H1 (cell line): Measurements from ENCODE around the gene RCBTB1. TPM values are rescaled to one million over a fixed set of nuclear protein-coding genes. Genes with fewer than 3 reads are reported as not detected.

Experiments
- CTCF ChIA-PET: fragments of 300-600 bp; sonication (Branson Sonifier 250); formaldehyde crosslinking; loops from one replicate; lab custom pipeline; 2021; ENCODE audit not compliant: partially characterized antibody; lab: Charles Lee
- POLR2A ChIA-PET: fragments of 300-600 bp; sonication (Branson Sonifier 250); formaldehyde crosslinking; loops from one replicate; lab custom pipeline; 2021; ENCODE audit warnings: inconsistent platforms; ENCODE audit not compliant: partially characterized antibody; lab: Charles Lee
- DNase-seq, 2 experiments: peaks; one replicate each; pipeline versions ENCODE4 v3.0.0 to v3.0.0-alpha.2; 2010 to 2022; ENCODE audit warnings: low spot score in 2 of 2, low read depth in 1 of 2, mixed read lengths in 1 of 2
- FAIRE-seq: peaks from 2 replicates; lab custom pipeline; 2011; peaks lifted over from hg19 to GRCh38; lab: Jason Lieb, UNC
- H2AFZ ChIP-seq: 2 replicates; pipeline ENCODE4 v1.8.1; 2012; ENCODE audit warnings: low read length, inconsistent platforms
- H2AK5ac ChIP-seq: 2 replicates; pipeline ENCODE4 v1.6.1; 2013; ENCODE audit warnings: low read depth, low read length
- H2BK120ac ChIP-seq: replicated peaks from 2 replicates; pipeline ENCODE3; 2013; ENCODE audit warnings: low read depth, low read length, inconsistent platforms
- H2BK12ac ChIP-seq: 2 replicates; pipeline ENCODE4 v1.6.1; 2013; ENCODE audit warnings: low read depth, low read length
- H2BK15ac ChIP-seq: 2 replicates; pipeline ENCODE4 v1.6.1; 2013; ENCODE audit warnings: low read length
- H2BK20ac ChIP-seq: 2 replicates; pipeline ENCODE4 v1.6.1; 2013; ENCODE audit warnings: low read length
- H2BK5ac ChIP-seq: 2 replicates; pipeline ENCODE4 v1.6.1; 2013; ENCODE audit warnings: low read depth, low read length
- H3K14ac ChIP-seq: 2 replicates; pipeline ENCODE4 v1.6.1; 2013; ENCODE audit warnings: inconsistent platforms; ENCODE audit not compliant: insufficient read length
- H3K18ac ChIP-seq: 2 replicates; pipeline ENCODE4 v1.6.1; 2013; ENCODE audit warnings: low read length; ENCODE audit errors: extremely low read depth
- H3K23ac ChIP-seq: 2 replicates; pipeline ENCODE4 v1.6.1; 2013; ENCODE audit warnings: inconsistent platforms; ENCODE audit not compliant: insufficient read length
- H3K23me2 ChIP-seq: 2 replicates; pipeline ENCODE4 v1.6.1; 2013; ENCODE audit warnings: low read depth, low read length
- H3K27ac ChIP-seq: 2 replicates; pipeline ENCODE4 v1.6.1; 2011; ENCODE audit warnings: low read depth, low read length, inconsistent platforms
- H3K27me3 ChIP-seq, 4 experiments: replicated peaks in 1 of 4; 1 replicate in 1 of 4; 2 replicates in 3 of 4; pipeline versions ENCODE4 v1.6.1 to v1.8.1; 2011 to 2013; ENCODE audit warnings: low read length in 3 of 4, mild to moderate bottlenecking in 3 of 4, inconsistent platforms in 2 of 4, mixed read lengths in 2 of 4, moderate library complexity in 1 of 4; ENCODE audit not compliant: control insufficient read depth in 3 of 4, insufficient read depth in 3 of 4; ENCODE audit errors: extremely low read depth in 1 of 4
- H3K36me3 ChIP-seq, 4 experiments: 2 replicates each; pipeline versions ENCODE4 v1.6.1 to v1.8.1; 2011 to 2013; ENCODE audit warnings: mild to moderate bottlenecking in 4 of 4, low read length in 3 of 4, moderate library complexity in 2 of 4, control low read depth in 1 of 4, inconsistent platforms in 1 of 4; ENCODE audit not compliant: insufficient read depth in 4 of 4, control insufficient read depth in 2 of 4
- H3K4ac ChIP-seq: replicated peaks from 2 replicates; pipeline ENCODE3; 2013; ENCODE audit warnings: low read length, low read depth, mixed read lengths, inconsistent platforms; ENCODE audit not compliant: insufficient read length
- H3K4me1 ChIP-seq, 4 experiments: replicated peaks in 1 of 4; 1 replicate in 1 of 4; 2 replicates in 3 of 4; pipeline versions ENCODE4 v1.6.1 to v1.8.1; 2011 to 2013; ENCODE audit warnings: low read length in 3 of 4, inconsistent platforms in 2 of 4, mixed read lengths in 1 of 4; ENCODE audit not compliant: insufficient read depth in 4 of 4, control insufficient read depth in 3 of 4
- H3K4me2 ChIP-seq, 2 experiments: 2 replicates each; pipeline versions ENCODE4 v1.6.1 to v1.8.1; 2011 to 2013; ENCODE audit warnings: low read depth in 2 of 2, low read length in 2 of 2, control low read depth in 1 of 2, inconsistent platforms in 1 of 2, mild to moderate bottlenecking in 1 of 2; ENCODE audit not compliant: insufficient read depth in 1 of 2
- H3K4me3 ChIP-seq, 4 experiments: fragments of 200-600, 300-600 bp in 1 of 4; sonication (generic), shearing (Covaris generic), sonication (Bioruptor Twin) in 1 of 4; 2 replicates each; pipeline versions ENCODE4 v1.5.1 to v1.8.1; 2011 to 2016; ENCODE audit warnings: low read length in 4 of 4, low read depth in 3 of 4, control low read depth in 2 of 4, inconsistent platforms in 2 of 4, mild to moderate bottlenecking in 2 of 4, mixed read lengths in 1 of 4, moderate library complexity in 1 of 4; ENCODE audit not compliant: insufficient read depth in 2 of 4; ENCODE audit errors: extremely low read depth in 1 of 4
- H3K56ac ChIP-seq: replicated peaks from 2 replicates; pipeline ENCODE3; 2013; ENCODE audit warnings: low read depth, mild to moderate bottlenecking, mixed read lengths, low read length, inconsistent platforms; ENCODE audit not compliant: insufficient read length
- H3K79me1 ChIP-seq: 2 replicates; pipeline ENCODE4 v1.6.1; 2013; ENCODE audit warnings: low read depth, low read length, control low read depth
- H3K79me2 ChIP-seq, 2 experiments: 2 replicates each; pipeline versions ENCODE4 v1.6.1 to v1.8.1; 2012 to 2013; ENCODE audit warnings: low read length in 2 of 2, mild to moderate bottlenecking in 2 of 2, inconsistent platforms in 1 of 2; ENCODE audit not compliant: insufficient read depth in 2 of 2, control insufficient read depth in 1 of 2
- H3K9ac ChIP-seq, 4 experiments: replicated peaks in 1 of 4; 1 replicate in 1 of 4; 2 replicates in 3 of 4; pipeline versions ENCODE4 v1.6.1 to v1.8.1; 2011 to 2013; ENCODE audit warnings: low read depth in 3 of 4, low read length in 3 of 4, control low read depth in 2 of 4, mild to moderate bottlenecking in 2 of 4, moderate library complexity in 2 of 4, inconsistent platforms in 1 of 4; ENCODE audit errors: extremely low read depth in 1 of 4
- H3K9me3 ChIP-seq, 2 experiments: 2 replicates each; pipeline versions ENCODE4 v1.6.1 to v1.8.1; 2012 to 2013; ENCODE audit warnings: mild to moderate bottlenecking in 2 of 2, moderate library complexity in 2 of 2, control low read depth in 1 of 2, inconsistent platforms in 1 of 2, low read depth in 1 of 2, low read length in 1 of 2, mixed read lengths in 1 of 2; ENCODE audit not compliant: insufficient read depth in 2 of 2
- H4K20me1 ChIP-seq, 2 experiments: replicated peaks in 1 of 2; 2 replicates each; pipeline versions ENCODE3 to v1.8.1; 2011 to 2013; ENCODE audit warnings: inconsistent platforms in 2 of 2, low read length in 2 of 2, mild to moderate bottlenecking in 1 of 2; ENCODE audit not compliant: insufficient read depth in 2 of 2, control insufficient read depth in 1 of 2
- H4K5ac ChIP-seq: 2 replicates; pipeline ENCODE4 v1.6.1; 2013; ENCODE audit warnings: low read length, low read depth, mixed read lengths, inconsistent platforms; ENCODE audit not compliant: insufficient read length
- H4K8ac ChIP-seq: 2 replicates; pipeline ENCODE4 v1.8.0; 2013; ENCODE audit warnings: mild to moderate bottlenecking, moderate library complexity, low read length, inconsistent platforms; ENCODE audit not compliant: insufficient read depth; ENCODE audit errors: extremely low read depth
- H4K91ac ChIP-seq: replicated peaks from 2 replicates; pipeline ENCODE3; 2013; ENCODE audit warnings: low read length, mixed read lengths, inconsistent platforms; ENCODE audit not compliant: insufficient read length
- BCL11A ChIP-seq, 2 experiments: IDR thresholded peaks; one replicate each; pipeline ENCODE4 v1.6.1; 2011; ENCODE audit warnings: low read depth in 2 of 2, low read length in 2 of 2, mild to moderate bottlenecking in 2 of 2
- CBX5 ChIP-seq: fragments of 300-800, 300-1000 bp; sonication (generic); IDR thresholded peaks from 2 replicates; pipeline ENCODE4 v1.7.1; 2016; ENCODE audit warnings: antibody characterized with exemption, low read length, low read depth
- CEBPB ChIP-seq: IDR thresholded peaks from 2 replicates; pipeline ENCODE4 v1.6.1; 2012; ENCODE audit warnings: low read depth, low read length
- CHD1 ChIP-seq: IDR thresholded peaks from 2 replicates; pipeline ENCODE4 v1.6.1; 2012; ENCODE audit warnings: low read depth, low read length, improper control_type of control experiment
- CTBP2 ChIP-seq: IDR thresholded peaks from 2 replicates; pipeline ENCODE4 v1.7.0; 2011; ENCODE audit warnings: borderline replicate concordance, mild to moderate bottlenecking, moderate library complexity, mixed read lengths, low read length; ENCODE audit not compliant: insufficient read depth, insufficient read length
- EGR1 ChIP-seq: IDR thresholded peaks from 2 replicates; pipeline ENCODE4 v1.6.1; 2011; ENCODE audit warnings: low read depth, low read length, borderline replicate concordance
- FOSL1 ChIP-seq: IDR thresholded peaks from 2 replicates; pipeline ENCODE4 v1.6.1; 2011; ENCODE audit warnings: mild to moderate bottlenecking, low read depth, low read length, moderate library complexity; ENCODE audit not compliant: insufficient read depth
- JUND ChIP-seq: IDR thresholded peaks from 2 replicates; pipeline ENCODE4 v1.6.1; 2011; ENCODE audit warnings: mild to moderate bottlenecking, improper control_type of control experiment, low read length
- MAFK ChIP-seq: IDR thresholded peaks from 2 replicates; pipeline ENCODE4 v1.6.1; 2012; ENCODE audit warnings: low read depth, mild to moderate bottlenecking, improper control_type of control experiment, low read length
- MAX ChIP-seq: IDR thresholded peaks from 2 replicates; pipeline ENCODE4 v1.6.1; 2012; ENCODE audit warnings: inconsistent platforms
- RBBP5 ChIP-seq: IDR thresholded peaks from 2 replicates; pipeline ENCODE4 v1.7.1; 2012; ENCODE audit warnings: low read depth, mild to moderate bottlenecking, inconsistent platforms, low read length, moderate library complexity, borderline replicate concordance
- SP4 ChIP-seq: IDR thresholded peaks from 2 replicates; pipeline ENCODE4 v1.6.1; 2012; ENCODE audit warnings: low read length, inconsistent platforms
- SUZ12 ChIP-seq: fragments of 200-600 bp; sonication (generic); IDR thresholded peaks from 2 replicates; pipeline ENCODE4 v1.6.1; 2012; ENCODE audit warnings: mild to moderate bottlenecking, inconsistent platforms, low read length, moderate library complexity, mixed read lengths
- YY1 ChIP-seq: IDR thresholded peaks from 2 replicates; pipeline ENCODE4 v1.6.1; 2011; ENCODE audit warnings: low read depth, mild to moderate bottlenecking, low read length
- WGBS, 2 experiments: shearing (Covaris generic) in 1 of 2; methylation state at CpG; one replicate each; pipeline versions ENCODE4 v1.1.6 to v1.1.7; 2013 to 2015; ENCODE audit warnings: low lambda C conversion rate in 2 of 2, mixed read lengths in 2 of 2, inconsistent platforms in 1 of 2, low coverage in 1 of 2, missing lambda C conversion rate in 1 of 2; ENCODE audit not compliant: insufficient replicate concordance in 2 of 2, insufficient coverage in 1 of 2, insufficient read length in 1 of 2; ENCODE audit errors: extremely low coverage in 1 of 2, missing lambda C conversion rate in 1 of 2; 5-methylcytosine and 5-hydroxymethylcytosine counted together
- polyA plus RNA-seq, 7 experiments: library from polyadenylated mRNA; depleted of rRNA in 3 of 7; stranded (reverse) in 5 of 7; unstranded in 2 of 7; fragments of >200 nt in 5 of 7; fragments of 200-250 nt in 2 of 7; gene quantifications; 1 replicate in 5 of 7; 2 replicates in 1 of 7; 4 replicates in 1 of 7; pipeline versions ENCODE4 v1.2.1 to v1.2.3, GENCODE V29; 2011 to 2013; ENCODE audit warnings: missing spikeins in 2 of 7, mixed read lengths in 2 of 7
- total RNA-seq: library from RNA; stranded (reverse); fragmentation: NEBNext Ultra II Directional; extraction: Animal tissue kit (Norgen Biotek cat#: 25700); gene quantifications from 2 replicates; pipeline ENCODE4 v1.2.1, GENCODE V29; 2021

RCBTB1 gene
- total and polyA plus RNA-seq, 2 of the 8 experiments (the other 6 are each of a cell fraction or from before 2014, with no cell fraction given), result 13.7 to 29.8 TPM

GRCh38 chr13:49539746-49540145 is 45.6 kb downstream of the RCBTB1 start:
- no peak for FAIRE-seq
- Histone ChIP-seq H3K27ac (no peak overlapping the region), H2BK5ac (no peak overlapping the region), H3K4me3 (no peak overlapping the region), H2BK120ac (no peak overlapping the region), H3K9ac (no peak overlapping the region), H3K4ac (no peak overlapping the region), H4K5ac (no peak overlapping the region), H4K20me1 (no peaks in the 10 kb centered on the region), H3K56ac (no peak overlapping the region), H3K36me3 (peaks cover 3 to 35% (median 11%) of the 10 kb centered on the region in 4 experiments; a peak in 5 of 8 replicates), H2BK20ac (no peak overlapping the region), H3K23me2 (no peaks in the 10 kb centered on the region), H3K4me2 (no peak overlapping the region), H3K18ac (no peak overlapping the region), H2AK5ac (no peak overlapping the region), H3K14ac (no peak overlapping the region), H4K8ac (no peak overlapping the region), H3K23ac (no peak overlapping the region), H3K79me1 (no peaks in the 10 kb centered on the region), H3K9me3 (no peaks in the 10 kb centered on the region), H4K91ac (no peak overlapping the region), H3K4me1 (no peaks in the 10 kb centered on the region), H3K27me3 (no peaks in the 10 kb centered on the region), H2BK12ac (no peak overlapping the region), H2BK15ac (no peak overlapping the region), H3K79me2 (no peaks in the 10 kb centered on the region), H2AFZ (no peak overlapping the region)
- ChIA-PET POLR2A (interaction anchor here (0.6 to 1.6 kb wide), 2 partner anchors 10 to 18 kb away, joined by 3 to 5 read pairs; no protein-coding TSS in a partner anchor), CTCF (interaction anchor here (1.0 to 1.6 kb wide), 5 partner anchors 10 to 119 kb away, joined by 4 to 6 read pairs (median 4); no protein-coding TSS in a partner anchor)
- TF ChIP-seq MAX, result no peak
- no peak for TF ChIP-seq CBX5
- TF ChIP-seq YY1, result no peak
- TF ChIP-seq SP4, result no peak
- no peak for TF ChIP-seq MAFK
- TF ChIP-seq EGR1, result no peak
- no peak for TF ChIP-seq CHD1
- TF ChIP-seq JUND, result no peak
- no peak for TF ChIP-seq SUZ12
- TF ChIP-seq FOSL1, result no peak
- TF ChIP-seq RBBP5, result no peak
- TF ChIP-seq BCL11A (IDR thresholded peaks at IDR 0.05; ENCODE audit: low read depth in 2 of 2, low read length in 2 of 2), result no peak
- TF ChIP-seq CTBP2, result no peak
- TF ChIP-seq CEBPB, result no peak
- no peak for DNase-seq
- 90% methylated on average over 3 of the region's 3 CpGs; no CpG with 5 or more reads in 1 of the 2 experiments for WGBS, 2 experiments
